GM19395 (cell line): ENCODE data around the gene CCZ1B.
"Not testable (repeated sequence)": the region's sequence is repeated elsewhere in the genome, so short reads cannot be mapped to it uniquely, and the experiment has no call there.

Source experiments
- ATAC-seq: cut with Tn5 transposase; IDR thresholded peaks from one replicate; pipeline ENCODE4 v1.9.1; 2021; ENCODE audit warnings: mild to moderate bottlenecking, moderate library complexity; ENCODE audit not compliant: unreplicated experiment

Gene CCZ1B

DNA sequence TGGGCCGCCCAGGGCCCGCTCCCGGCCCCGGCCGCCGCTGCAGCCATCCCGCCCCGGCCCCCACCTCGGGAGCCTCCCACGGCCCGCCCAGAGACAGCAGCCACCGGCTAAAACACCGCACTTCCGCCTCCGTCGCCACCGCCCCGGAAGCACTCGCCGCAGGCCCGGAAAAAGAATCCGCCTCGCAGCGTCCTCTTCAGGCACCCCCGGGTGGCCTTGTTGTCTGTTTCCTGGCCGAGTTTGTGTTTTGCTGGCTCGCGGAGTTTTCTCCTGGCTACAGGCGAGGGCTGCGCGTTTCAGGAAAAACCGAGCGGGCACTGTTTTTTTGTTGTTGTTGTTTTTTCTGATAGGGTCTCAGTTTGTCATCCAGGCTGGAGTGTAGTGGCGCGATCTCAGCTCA lies at the start of gene CCZ1B:
Gene CCZ1B, minus strand, starts transcription at position 125 of the 400 bp plus-strand sequence. Its CDS starts 78 bp downstream, at position 47.
- ATAC-seq: peak; percentile 99

DNA sequence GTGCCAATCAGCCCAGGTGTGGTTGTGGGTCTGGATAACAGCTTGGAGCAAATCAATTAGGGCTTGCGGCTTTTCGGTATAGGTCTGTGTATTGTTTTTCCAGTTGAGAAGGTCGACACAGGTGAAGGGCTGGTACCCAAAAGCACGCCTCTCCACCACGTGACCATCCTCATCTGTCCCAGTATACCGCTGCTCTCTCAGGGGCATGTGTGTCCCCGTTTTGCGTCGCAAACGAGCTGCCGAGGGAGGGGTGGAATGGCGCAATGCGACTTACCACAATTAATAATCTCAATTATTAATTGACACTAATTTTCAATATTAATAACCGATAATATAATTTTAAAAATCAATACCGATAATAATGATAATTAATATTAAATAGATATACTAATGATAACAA lies 48.9 kb upstream of the CCZ1B start:
- ATAC-seq: not testable (repeated sequence)

DNA sequence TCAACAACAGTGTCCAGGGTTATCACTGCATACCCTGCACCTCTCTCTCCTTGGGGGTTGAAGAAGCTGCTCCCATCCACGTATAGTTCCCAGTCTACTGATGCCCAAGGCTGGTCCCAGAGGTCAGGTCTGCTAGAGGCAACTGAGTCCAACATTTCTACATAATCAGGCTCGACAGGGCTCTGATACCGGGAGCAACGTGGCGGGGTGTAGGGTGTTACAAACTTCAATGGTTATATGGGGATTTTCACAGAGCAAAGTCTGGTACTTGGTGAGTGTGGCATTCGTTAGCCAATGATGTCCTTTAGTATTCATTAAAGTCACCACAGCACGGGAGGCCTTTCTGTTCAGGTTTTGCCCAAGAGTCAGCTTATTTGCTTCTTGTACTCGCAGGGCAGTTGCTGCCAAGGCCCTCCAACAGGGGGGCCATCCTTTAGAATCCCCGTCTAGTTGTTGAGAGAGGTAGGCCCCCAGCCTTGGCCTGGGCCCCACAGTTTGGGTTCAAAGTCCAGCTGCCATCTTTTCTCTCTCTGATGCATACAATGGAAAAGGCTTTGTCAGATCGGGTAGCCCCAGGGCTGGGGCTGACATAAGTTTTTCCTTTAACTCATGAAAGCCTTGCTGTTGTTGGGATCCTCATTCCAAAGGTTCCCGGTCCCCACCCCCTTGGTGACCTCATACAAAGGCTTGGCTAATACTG lies 46.3 kb upstream of the CCZ1B start:
- ATAC-seq: not testable (repeated sequence)

DNA sequence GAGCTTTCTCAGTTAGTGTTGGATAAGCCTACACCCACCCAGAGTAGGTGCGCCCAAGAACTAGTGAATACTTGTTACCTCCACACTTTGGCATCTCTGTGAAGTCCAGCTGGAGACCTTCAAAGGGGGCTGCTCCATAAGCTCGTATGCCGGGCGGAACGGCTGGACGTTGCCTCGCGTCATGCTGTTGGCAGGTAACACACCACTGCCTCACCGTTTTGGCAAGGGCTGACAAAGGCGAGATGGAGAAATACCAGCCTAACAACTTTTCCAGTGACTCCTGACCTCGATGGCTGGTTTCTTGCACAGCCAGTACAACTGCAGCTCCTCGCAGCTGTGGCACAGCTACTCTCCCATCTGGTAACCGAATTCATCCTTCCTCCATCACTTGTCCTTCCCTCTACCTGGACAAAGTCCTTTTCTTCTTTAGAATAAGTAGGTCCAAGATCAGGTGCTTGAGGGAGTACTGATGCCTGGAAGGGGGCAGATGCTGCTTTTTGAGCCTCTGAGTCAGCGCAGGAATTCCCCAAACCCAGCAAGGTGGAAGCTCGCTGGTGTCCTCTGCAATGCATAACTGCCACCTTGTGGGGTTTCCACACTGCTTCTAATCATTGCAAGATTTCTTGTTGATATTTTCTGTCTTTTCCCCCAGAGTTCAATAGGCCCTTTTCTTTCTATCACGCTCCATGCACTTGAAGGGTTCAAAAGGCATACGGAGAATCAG lies 45.5 kb upstream of the CCZ1B start:
- not testable (repeated sequence) for ATAC-seq

DNA sequence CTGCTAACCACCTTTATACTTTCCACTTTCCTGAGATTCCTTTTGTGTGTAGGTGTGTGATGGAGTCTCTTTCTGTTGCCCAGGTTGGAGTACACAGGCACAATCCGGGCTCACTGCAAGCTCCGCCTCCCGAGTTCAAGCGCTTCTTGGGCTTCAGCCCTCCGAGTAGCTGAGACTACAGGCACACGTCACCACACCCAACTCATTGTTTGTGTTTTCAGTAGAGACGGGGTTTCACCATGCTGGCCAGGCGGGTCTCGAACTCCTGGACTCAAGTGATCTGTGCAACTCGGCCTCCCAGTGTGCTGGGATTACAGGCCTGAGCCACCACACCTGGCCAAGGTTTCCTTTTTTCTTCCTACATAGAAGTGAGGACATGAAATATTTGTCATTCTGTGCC lies 38.7 kb upstream of the CCZ1B start:
- not testable (repeated sequence) for ATAC-seq

DNA sequence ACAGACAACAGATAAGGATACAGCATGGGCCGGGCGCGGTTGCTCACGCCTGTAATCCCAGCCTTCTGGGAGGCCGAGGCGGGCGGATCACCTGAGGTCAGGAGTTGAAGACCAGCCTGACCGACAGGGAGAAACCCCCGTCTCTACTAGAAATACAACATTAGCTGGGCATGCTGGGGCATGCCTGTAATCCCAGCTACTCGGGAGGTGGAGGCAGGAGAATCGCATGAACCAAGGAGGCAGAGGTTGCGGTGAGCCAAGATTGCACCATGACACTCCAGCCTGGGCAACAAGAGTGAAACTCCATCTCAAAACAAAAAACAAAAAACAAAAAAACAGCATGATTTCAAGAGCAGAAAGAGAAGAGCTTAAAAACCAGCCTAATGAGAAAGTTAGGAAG lies 38.1 kb upstream of the CCZ1B start:
- ATAC-seq: not testable (repeated sequence)

DNA sequence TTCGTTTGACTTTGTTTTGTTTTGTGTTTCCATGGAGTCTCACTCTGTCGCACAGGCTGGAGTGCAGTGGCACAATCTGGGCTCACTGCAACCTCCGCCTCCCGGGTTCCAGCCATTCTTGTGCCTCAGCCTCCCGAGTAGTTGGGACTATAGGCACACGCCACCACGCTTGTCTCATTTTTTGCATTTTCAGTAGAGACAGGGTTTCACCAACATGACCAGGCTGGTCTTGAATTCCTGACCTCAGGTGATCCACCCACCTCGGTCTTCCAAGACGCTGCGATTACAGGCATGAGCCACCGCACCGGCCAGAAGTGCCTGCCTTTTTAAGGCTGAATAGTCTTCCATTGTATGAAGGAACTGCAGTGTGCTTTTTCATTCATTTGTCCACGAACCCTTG lies 36.8 kb upstream of the CCZ1B start:
- not testable (repeated sequence) for ATAC-seq

DNA sequence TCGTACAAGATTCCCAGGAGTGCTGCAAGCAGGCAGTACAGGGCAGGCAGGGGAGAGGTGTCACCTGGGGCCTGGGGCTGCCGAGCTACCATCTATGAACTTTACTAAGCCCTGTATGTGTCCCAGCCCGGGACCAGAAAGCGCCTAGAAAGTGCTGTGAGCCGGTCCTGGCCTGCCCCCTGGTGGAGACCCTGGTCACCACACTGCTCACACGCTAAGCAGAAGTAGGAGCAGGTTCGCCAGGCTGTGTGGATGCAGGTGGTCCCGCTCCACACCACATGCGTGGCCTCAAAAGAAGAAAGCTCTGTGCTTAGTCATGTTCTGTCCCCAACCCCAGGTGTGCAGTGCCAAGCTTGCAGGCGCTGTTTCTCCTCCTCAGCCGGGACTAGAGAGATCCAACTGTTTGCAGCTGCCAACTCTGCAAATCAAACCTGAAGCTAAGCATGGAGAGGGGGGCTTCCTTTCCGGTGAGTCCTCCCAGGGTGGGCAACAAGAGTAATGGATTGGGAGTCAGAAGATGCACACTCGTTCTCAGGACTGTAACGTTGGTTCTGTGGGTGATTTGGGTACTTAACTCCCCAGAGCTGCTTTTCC lies 31.7 kb upstream of the CCZ1B start:
- not testable (repeated sequence) for ATAC-seq

DNA sequence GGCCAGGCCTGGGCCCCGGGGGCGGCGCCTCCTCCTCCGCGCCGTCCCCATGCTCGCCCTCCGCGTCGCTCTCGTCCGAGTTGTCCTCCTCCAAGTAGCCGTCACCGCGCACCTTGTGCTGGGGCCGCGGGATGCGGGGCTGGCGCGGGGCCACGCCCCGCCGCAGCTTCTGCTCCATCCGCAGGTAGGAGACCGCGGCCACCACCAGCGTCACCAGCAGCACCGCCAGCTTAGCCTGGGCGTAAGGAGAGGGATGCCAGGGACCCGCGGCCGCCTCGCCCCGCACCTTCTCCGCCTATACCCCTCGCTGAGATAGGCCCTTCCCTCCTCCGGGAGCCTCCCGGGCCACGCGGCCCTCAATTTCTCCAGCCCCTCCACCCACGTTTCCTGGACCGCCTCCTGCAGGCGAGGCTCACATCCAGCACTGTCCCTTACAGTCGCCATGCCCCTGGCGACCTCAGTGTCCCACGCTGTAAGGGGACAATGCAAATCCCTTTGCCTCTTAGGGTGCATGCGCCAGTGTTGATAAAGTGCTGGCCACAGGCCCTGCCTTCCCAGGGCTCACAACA lies 29.6 kb upstream of the CCZ1B start:
- not testable (repeated sequence) for ATAC-seq

DNA sequence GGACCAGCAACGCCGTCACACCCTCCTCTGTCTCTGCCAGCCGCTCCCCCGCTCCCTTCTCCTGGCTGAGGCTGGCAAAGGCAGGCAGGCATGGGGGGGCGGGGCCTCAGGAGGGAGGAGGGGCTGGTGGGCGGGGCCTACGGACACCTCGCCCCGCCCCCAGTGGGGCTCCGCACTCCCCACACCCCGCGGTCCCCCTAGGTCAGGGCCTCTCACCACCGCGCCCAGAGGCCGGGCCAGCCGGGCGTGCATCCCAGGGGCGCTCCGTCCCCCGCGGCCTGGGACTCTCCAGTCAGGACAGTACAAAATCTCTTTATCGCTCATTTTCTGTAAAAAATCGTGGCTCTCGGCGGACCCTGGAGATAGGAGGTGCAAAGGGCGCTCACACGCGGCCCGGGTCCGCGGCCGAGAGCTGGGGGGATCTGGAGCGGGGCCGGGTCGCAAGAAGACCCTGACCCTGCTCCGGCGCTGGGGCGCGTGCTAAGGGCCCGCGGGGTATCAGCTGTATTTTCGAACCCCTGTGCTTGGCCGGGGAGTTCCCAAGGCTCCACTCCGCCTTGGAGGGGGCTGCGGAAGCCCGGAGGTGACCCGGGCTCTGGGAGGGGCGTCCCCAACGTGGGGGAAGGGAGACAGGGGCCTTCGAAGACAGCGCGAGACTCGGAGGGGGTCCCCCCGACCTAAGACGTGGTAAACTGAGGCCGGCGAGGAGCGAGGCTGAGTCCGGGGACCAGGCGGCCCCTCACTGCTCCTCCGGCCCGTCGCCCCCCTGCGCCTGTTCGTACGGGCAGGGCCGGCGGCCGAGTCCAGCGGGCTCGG lies 28.9 kb upstream of the CCZ1B start:
- ATAC-seq: not testable (repeated sequence)

DNA sequence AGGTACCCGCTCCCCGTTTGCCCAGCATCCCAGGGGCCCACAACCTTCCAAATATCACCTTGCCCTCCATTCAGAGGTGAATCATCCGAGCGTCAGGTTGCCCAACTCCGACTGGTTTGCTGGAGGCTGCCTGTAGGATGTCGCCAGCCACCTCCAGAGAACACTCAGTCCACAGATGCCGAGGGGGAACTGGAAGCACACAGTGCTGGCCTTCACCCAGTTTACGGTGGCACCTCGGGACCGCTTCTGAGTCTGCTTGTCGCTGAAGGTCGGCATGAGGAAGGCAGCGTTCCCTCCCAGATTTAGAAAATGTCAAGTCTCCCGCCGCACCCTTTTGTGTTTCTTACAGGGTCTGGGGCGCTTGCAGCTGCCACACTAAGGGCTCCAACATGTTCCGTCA lies 27.6 kb upstream of the CCZ1B start:
- ATAC-seq: not testable (repeated sequence)

DNA sequence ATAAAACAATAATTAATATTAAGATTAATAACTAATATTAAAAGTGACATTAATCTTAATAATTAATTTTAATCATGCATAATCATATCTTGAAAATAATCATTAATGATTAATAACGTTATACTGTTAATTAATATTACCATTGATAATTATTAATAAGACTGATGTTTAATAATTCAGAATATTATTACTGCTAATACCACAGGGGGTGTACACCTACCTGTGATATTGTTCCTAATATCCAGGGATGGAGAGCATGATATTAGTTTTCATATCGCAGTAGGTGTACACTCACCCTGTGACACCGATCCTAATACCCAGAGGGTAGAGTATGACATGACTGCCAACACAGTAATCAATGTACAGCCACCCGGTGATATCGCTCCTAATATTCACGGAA lies 23.1 kb upstream of the CCZ1B start:
- ATAC-seq: not testable (repeated sequence)

DNA sequence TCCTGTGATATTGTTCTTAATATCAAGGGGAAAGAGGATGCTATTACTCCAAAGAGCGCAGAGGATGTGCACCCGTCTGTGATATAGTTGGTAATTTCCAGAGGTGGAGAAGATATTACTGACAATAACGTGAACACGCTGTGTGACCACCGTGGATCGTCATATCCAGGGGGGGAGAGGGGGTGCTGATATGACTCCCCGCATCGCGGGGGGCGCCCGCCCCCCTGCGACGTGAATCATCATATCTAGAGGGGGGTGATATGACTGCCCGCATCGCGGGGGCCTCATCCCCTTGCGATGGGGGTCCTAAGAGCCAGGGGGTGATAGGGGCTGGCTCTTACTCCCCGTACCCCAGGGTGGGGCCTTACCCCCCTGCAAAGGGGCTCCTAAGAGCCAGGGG lies 21.7 kb upstream of the CCZ1B start:
- ATAC-seq: not testable (repeated sequence)

DNA sequence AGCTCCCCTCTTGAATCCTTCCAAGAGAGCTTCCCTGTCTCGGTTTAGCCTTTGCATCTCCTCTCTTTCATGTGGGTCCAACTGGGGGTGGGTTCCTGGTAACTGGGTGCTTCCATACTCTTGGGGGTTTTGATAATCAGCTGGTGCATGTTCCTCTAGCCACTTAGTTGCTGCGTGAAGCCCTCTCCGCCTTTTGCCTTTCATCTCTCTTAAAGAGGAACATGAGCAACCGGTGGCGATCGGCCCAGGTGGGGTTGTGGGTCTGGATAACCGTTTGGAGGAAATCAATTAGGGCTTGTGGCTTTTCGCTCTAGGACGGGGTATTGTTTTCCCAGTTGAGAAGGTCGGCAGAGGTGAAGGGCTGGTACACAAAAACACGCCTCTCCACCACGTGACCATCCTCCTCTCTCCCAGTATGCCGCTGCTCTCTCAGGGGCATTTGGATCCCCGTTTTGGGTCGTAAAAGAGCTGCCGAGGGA lies 19.9 kb upstream of the CCZ1B start:
- not testable (repeated sequence) for ATAC-seq

DNA sequence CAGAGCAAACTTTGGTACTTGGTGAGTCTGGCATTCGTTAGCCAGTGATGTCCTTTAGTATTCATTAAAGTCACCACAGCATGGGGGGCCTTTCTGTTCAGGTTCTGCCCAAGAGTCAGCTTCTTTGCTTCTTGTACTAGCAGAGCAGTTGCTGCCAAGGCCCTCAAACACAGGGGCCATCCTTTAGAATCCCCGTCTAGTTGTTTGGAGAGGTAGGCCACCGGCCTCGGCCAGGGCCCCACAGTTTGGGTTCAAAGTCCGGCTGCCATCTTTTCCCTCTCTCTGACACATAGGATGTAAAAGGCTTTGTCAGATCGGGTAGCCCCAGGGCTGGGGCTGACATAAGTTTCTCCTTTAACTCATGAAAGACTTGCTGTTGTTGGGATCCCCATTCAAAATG lies 17.6 kb upstream of the CCZ1B start:
- not testable (repeated sequence) for ATAC-seq

DNA sequence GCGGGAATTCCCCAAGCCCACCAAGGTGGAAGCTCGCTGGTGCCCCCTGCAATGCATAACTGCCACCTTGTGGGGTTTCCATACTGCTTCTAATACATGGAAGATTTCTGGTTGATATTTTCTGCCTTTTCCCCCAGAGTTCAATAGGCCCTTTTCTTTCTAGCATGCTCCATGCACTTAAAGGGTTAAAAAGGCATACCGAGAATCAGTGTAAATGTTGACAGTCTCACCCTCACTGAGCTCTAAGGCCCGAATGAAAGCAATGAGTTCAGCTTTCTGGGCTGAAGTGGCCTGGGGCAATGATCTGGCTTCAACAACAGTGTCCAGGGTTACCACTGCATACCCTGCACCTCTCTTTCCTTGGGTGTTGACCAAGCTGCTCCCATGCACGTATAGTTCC lies 17.0 kb upstream of the CCZ1B start:
- ATAC-seq: not testable (repeated sequence)

DNA sequence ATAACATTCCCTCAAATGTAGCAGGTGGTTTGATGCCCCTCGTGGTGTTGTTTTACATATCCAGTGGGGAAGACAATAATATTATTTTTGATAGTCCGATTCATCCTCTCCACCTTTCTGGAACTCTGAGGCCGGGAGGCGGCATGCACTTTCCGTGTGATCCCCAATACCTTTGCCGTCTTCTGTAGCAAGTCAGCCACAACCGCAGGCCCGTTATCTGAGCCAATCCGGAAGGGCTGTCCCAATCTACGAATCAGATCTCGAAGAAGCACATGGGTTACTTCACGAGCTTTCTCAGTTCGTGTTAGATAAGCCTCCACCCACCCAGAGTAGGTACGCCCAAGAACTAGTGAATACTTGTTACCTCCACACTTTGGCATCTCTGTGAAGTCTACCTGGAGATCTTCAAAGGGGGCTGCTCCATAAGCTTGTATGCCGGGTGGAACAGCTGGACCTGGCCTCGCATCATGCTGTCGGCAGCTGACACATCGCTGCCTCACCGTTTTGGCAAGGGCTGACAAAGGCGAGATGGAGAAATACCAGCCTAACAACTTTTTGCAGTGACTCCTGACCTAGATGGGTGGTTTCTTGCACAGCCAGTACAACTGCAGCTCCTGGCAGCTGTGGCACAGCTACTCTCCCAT lies 16.3 kb upstream of the CCZ1B start:
- not testable (repeated sequence) for ATAC-seq

DNA sequence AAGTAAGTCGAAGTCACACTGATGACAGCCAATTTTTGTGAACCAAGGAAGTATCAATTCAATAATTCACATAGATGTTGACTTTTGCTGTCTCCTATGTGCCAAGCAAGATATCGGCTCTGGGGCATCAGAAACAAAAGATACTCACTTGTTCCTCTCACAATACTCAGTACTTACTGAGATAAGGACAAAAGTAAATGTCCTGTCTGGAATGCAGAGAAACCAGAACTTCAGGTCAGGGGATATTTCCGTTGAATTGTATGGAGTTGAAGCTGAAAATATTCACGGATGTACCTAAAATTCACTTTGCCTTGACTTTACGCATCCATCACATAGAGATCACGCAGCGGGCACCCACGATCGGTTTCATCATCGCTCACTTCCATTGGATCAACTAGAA lies 11.0 kb upstream of the CCZ1B start:
- not testable (repeated sequence) for ATAC-seq

DNA sequence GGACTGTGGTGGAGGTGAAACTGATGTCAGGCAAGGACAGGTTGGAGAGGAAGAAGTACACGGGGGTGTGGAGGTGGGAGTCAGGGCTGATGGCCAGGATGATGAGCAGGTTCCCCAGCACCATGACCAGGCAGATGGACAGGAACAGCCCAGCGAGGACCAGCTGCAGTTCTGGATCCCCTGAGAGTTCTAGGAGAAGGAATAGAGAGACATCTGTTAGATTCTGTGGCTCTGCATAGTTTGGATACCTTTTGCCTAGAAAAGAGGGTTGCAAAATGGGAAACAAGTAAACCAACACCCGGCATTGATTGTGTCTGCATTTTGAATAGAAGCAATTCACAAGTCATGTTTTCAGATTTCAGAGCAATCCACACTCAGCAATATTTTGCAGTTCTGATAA lies 9.4 kb upstream of the CCZ1B start:
- not testable (repeated sequence) for ATAC-seq

DNA sequence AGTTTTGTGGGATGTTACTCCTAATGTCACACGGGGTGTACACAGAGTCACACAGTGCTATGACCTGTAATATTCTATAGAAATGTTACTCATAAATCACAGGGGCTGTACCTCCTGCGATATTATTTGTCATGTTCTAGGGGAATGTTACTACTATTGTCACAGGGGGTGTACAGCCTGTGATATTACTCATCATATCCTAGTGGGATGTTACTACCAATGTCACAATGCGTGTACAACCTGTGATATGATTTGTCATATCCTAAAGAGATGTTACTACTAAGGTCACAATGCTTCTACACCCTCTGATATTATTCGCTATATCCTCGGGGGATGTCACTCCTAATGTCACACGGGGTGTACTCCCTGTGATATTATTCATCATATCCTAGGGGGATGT lies 7.6 kb upstream of the CCZ1B start:
- no peak for ATAC-seq
